ENCODE data around the gene NELL1. TPM values are rescaled to one million over a fixed set of nuclear protein-coding genes. Genes with fewer than 3 reads are reported as not detected.

Gene NELL1
- total and polyA plus RNA-seq, 2 experiments from 2014 or later, result 1.6 TPM; not detected in 1

DNA sequence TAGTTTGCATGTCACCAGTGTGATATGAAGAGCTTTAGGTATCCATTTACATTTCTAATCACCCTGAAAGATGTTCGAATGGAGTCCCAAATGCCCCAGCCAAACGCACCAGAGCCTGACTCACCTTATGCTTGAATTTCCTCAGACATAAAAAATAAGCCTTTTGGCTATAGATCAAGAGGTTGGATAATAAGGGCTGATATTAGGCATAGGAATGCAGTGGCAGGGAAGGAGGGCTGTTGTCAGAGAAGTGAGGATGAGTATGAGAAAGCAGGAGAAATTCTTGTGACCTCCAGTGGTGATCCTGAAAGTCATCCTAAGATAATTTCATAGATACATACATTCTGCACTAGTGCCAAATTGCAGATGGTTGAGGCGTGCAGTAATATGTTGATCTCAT, 264.6 kb downstream of the NELL1 start:
- ATAC-seq (no peak), DNase-seq (ENCODE audit: low spot score) (no peak)
- Mint-ChIP-seq H3K4me1 (no peaks in the 10 kb centered on the region), H3K4me3 (no peak overlapping the region), H3K27ac (no peak overlapping the region), H3K36me3 (ENCODE audit: low read depth) (no peaks in the 10 kb centered on the region), H3K27me3 (ENCODE audit: insufficient read depth, low read depth, poor library complexity) (no peaks in the 10 kb centered on the region), H3K9me3 (no peaks in the 10 kb centered on the region; the same call in 2 of the 3 replicates)
- H2AFZ ChIP-seq, result no peak overlapping the region
- H4K20me1 ChIP-seq (replicated peaks; ENCODE audit: insufficient read depth), result no peaks in the 10 kb centered on the region
- no peak for TF ChIP-seq NANOG (IDR thresholded peaks at IDR 0.05; ENCODE audit: borderline replicate concordance)
- no peak for TF ChIP-seq JUNB (IDR thresholded peaks at IDR 0.05; ENCODE audit: unreplicated experiment)
- TF ChIP-seq ZNF462 (CRISPR knock-in tag; IDR thresholded peaks at IDR 0.05), result no peak
- no peak for TF ChIP-seq EZH2 (IDR thresholded peaks at IDR 0.05; ENCODE audit: low read depth, unreplicated experiment)
- no peak overlapping the region for H3K4me3 ChIP-seq
- H3K4me1 ChIP-seq (ENCODE audit: insufficient read depth), result no peaks in the 10 kb centered on the region
- H3K27ac ChIP-seq (ENCODE audit: low read depth), result no peak overlapping the region
- H3F3A ChIP-seq (replicated peaks; ENCODE audit: low read depth), result no peaks in the 10 kb centered on the region
- no peaks in the 10 kb centered on the region for H3K27me3 ChIP-seq (ENCODE audit: insufficient read depth)
- H3K4me2 ChIP-seq, result no peak overlapping the region
- no peaks in the 10 kb centered on the region for H3K36me3 ChIP-seq (ENCODE audit: insufficient read depth)
- no peaks in the 10 kb centered on the region for H3K79me2 ChIP-seq (replicated peaks; ENCODE audit: insufficient read depth)
- peaks cover 4% of the 10 kb centered on the region for H3K9me2 ChIP-seq (ENCODE audit: insufficient read depth)

DNA sequence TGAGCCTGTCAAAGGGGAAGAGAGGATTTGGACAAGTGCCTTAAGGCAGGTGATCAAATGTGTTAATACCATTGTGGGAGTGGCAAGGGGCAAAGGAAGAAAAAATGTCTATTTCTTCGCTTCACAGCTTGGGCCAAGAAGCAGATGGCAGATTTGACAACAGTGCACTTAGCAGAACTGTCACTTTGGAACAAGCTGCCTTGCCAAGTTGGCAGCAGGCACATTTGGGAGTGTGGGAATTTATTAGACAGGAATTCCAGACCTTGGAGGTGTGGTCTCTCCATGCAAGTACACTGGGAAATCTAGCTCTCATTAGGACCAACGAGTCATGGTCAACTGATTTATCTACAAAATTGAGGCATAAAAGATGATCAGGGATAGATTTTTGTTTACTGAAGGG, 265.1 kb downstream of the NELL1 start:
- Histone ChIP-seq H3K4me1 (ENCODE audit: insufficient read depth) (no peaks in the 10 kb centered on the region), H2AFZ (no peak overlapping the region), H3K4me3 (no peak overlapping the region), H4K20me1 (replicated peaks; ENCODE audit: insufficient read depth) (no peaks in the 10 kb centered on the region), H3F3A (replicated peaks; ENCODE audit: low read depth) (no peaks in the 10 kb centered on the region), H3K9me2 (ENCODE audit: insufficient read depth) (peaks cover 4% of the 10 kb centered on the region), H3K36me3 (ENCODE audit: insufficient read depth) (no peaks in the 10 kb centered on the region), H3K79me2 (replicated peaks; ENCODE audit: insufficient read depth) (no peaks in the 10 kb centered on the region), H3K4me2 (no peak overlapping the region), H3K27ac (ENCODE audit: low read depth) (no peak overlapping the region), H3K27me3 (ENCODE audit: insufficient read depth) (no peaks in the 10 kb centered on the region)
- Mint-ChIP-seq H3K9me3 (no peaks in the 10 kb centered on the region; the same call in 2 of the 3 replicates), H3K27me3 (ENCODE audit: insufficient read depth, low read depth, poor library complexity) (no peaks in the 10 kb centered on the region), H3K27ac (no peak overlapping the region), H3K36me3 (ENCODE audit: low read depth) (no peaks in the 10 kb centered on the region), H3K4me1 (no peaks in the 10 kb centered on the region), H3K4me3 (no peak overlapping the region)
- ATAC-seq (no peak), DNase-seq (ENCODE audit: low spot score) (no peak)
- no peak for TF ChIP-seq STAT1 (IDR thresholded peaks at IDR 0.05; ENCODE audit: unreplicated experiment)
- no peak for TF ChIP-seq REST (IDR thresholded peaks at IDR 0.05; ENCODE audit: unreplicated experiment)
- no peak for TF ChIP-seq ZNF114 (CRISPR knock-in tag; IDR thresholded peaks at IDR 0.05)
- no peak for TF ChIP-seq EZH2phosphoT487 (IDR thresholded peaks at IDR 0.05; ENCODE audit: unreplicated experiment)
- TF ChIP-seq ZNF331 (CRISPR knock-in tag; IDR thresholded peaks at IDR 0.05; ENCODE audit: low read depth), result no peak
- TF ChIP-seq ETS1 (IDR thresholded peaks at IDR 0.05), result no peak
- TF ChIP-seq EZH2 (IDR thresholded peaks at IDR 0.05; ENCODE audit: low read depth, unreplicated experiment), result no peak
- no peak for TF ChIP-seq JUNB (IDR thresholded peaks at IDR 0.05; ENCODE audit: unreplicated experiment)

All from GM23338 (cell line).